GM12878 (cell line): Measurements from ENCODE around the gene UFSP2. TPM values are rescaled to one million over a fixed set of nuclear protein-coding genes. Genes with fewer than 3 reads are reported as not detected.
A peak's percentile ranks its signal among the peaks of the same experiment; 100 is the strongest.

ENCODE experiments used
- ATF2 ChIP-seq: IDR thresholded peaks from 2 replicates; pipeline ENCODE4 v1.6.1; 2012; ENCODE audit warnings: low read length, inconsistent platforms
- BHLHE40 ChIP-seq, 2 experiments: fragments of 450-650 bp in 1 of 2; IDR thresholded peaks; 2 replicates each; pipeline ENCODE4 v1.6.1; 2011 to 2017; ENCODE audit warnings: low read depth in 2 of 2, borderline replicate concordance in 1 of 2, improper control_type of control experiment in 1 of 2, low read length in 1 of 2, mild to moderate bottlenecking in 1 of 2
- DPF2 ChIP-seq: fragments of 450-650 bp; IDR thresholded peaks from 2 replicates; pipeline ENCODE4 v1.6.1; 2017; ENCODE audit warnings: mild to moderate bottlenecking
- E4F1 ChIP-seq: fragments of 450-650 bp; IDR thresholded peaks from 2 replicates; pipeline ENCODE4 v1.6.1; 2018; ENCODE audit warnings: borderline replicate concordance, mild to moderate bottlenecking; ENCODE audit not compliant: partially characterized antibody
- EED ChIP-seq: sonication (generic); IDR thresholded peaks from 2 replicates; pipeline ENCODE4 v1.6.1; 2016; ENCODE audit warnings: antibody characterized with exemption, low read depth
- ETV6 ChIP-seq, 2 experiments: fragments of 450-650 bp in 1 of 2; IDR thresholded peaks in 1 of 2; conservative IDR thresholded peaks in 1 of 2; 2 replicates each; pipeline ENCODE4 v1.6.1; 2014; ENCODE audit warnings: antibody characterized with exemption in 1 of 2, borderline replicate concordance in 1 of 2, low read depth in 1 of 2, mild to moderate bottlenecking in 1 of 2, moderate library complexity in 1 of 2
- HDAC2 ChIP-seq: fragments of 200-600 bp; sonication (generic); IDR thresholded peaks from 2 replicates; pipeline ENCODE4 v1.6.1; 2017
- HSF1 ChIP-seq: fragments of 150-350 bp; IDR thresholded peaks from 2 replicates; pipeline ENCODE4 v1.6.1; 2014; ENCODE audit warnings: mild to moderate bottlenecking, low read depth, low read length
- IKZF2 ChIP-seq, 2 experiments: fragments of 450-650 bp; IDR thresholded peaks; 2 replicates each; pipeline ENCODE4 v1.6.1; 2017; ENCODE audit warnings: mild to moderate bottlenecking in 2 of 2, moderate library complexity in 2 of 2
- MTA2 ChIP-seq: fragments of 450-650 bp; IDR thresholded peaks from 2 replicates; pipeline ENCODE4 v1.6.1; 2016; ENCODE audit warnings: low read depth, mild to moderate bottlenecking, moderate library complexity
- NFIC ChIP-seq: IDR thresholded peaks from 2 replicates; pipeline ENCODE4 v1.6.1; 2012; ENCODE audit warnings: low read depth, mild to moderate bottlenecking, inconsistent platforms, low read length, moderate library complexity
- NR2C2 ChIP-seq: IDR thresholded peaks from 2 replicates; pipeline ENCODE4 v1.6.1; 2011; ENCODE audit warnings: borderline replicate concordance, low read depth; ENCODE audit not compliant: control insufficient read depth, insufficient read length
- POLR2A ChIP-seq: IDR thresholded peaks from 2 replicates; pipeline ENCODE4 v1.6.1; 2011; ENCODE audit warnings: low read depth, mild to moderate bottlenecking, low read length
- RAD51 ChIP-seq: fragments of 450-650 bp; IDR thresholded peaks from 2 replicates; pipeline ENCODE4 v1.6.1; 2016; ENCODE audit warnings: moderate library complexity, mild to moderate bottlenecking, inconsistent platforms
- SMAD5 ChIP-seq: IDR thresholded peaks from 2 replicates; pipeline ENCODE4 v1.6.1; 2016; ENCODE audit warnings: antibody characterized with exemption, low read depth
- SMC3 ChIP-seq: IDR thresholded peaks from 2 replicates; pipeline ENCODE4 v1.6.1; 2011; ENCODE audit warnings: low read length, improper control_type of control experiment, borderline replicate concordance
- SREBF1 ChIP-seq: IDR thresholded peaks from 2 replicates; pipeline ENCODE4 v1.6.1; 2012; ENCODE audit warnings: mild to moderate bottlenecking, low read length
- STAT3 ChIP-seq: IDR thresholded peaks from 2 replicates; pipeline ENCODE4 v1.6.1; 2011; ENCODE audit warnings: low read depth, low read length, improper control_type of control experiment
- TARDBP ChIP-seq: IDR thresholded peaks from 2 replicates; pipeline ENCODE4 v1.6.1; 2016; ENCODE audit warnings: borderline replicate concordance
- TCF7 ChIP-seq: IDR thresholded peaks from 2 replicates; pipeline ENCODE4 v1.6.1; 2014; ENCODE audit warnings: antibody characterized with exemption, borderline replicate concordance
- YBX1 ChIP-seq: fragments of 450-650 bp; IDR thresholded peaks from 2 replicates; pipeline ENCODE4 v1.6.1; 2016; ENCODE audit warnings: antibody characterized with exemption
- ZBTB40 ChIP-seq: fragments of 450-650 bp; IDR thresholded peaks from 2 replicates; pipeline ENCODE4 v1.6.1; 2016; ENCODE audit warnings: mild to moderate bottlenecking, moderate library complexity, borderline replicate concordance
- polyA plus RNA-seq, 11 experiments: library from polyadenylated mRNA; depleted of rRNA in 4 of 11; unstranded in 6 of 11; stranded (reverse) in 5 of 11; fragments of >200 nt; fragmentation: Nextera tagmentation in 4 of 11; fragmentation: Illumina TruSeq in 1 of 11; extraction: Ambion mirVana in 4 of 11; extraction: Trizol in 1 of 11; gene quantifications; 1 replicate in 1 of 11; 2 replicates in 10 of 11; pipeline versions ENCODE4 v1.2.1 to v1.2.3, GENCODE V29; 2011 to 2016; ENCODE audit warnings: inconsistent platforms in 2 of 11, missing spikeins in 2 of 11, low read depth in 1 of 11
- total RNA-seq, 4 experiments: library from RNA; depleted of rRNA in 3 of 4; stranded (reverse); fragments of >200 nt in 3 of 4; fragmentation: Illumina TruSeq in 1 of 4; extraction: Trizol in 1 of 4; gene quantifications; 2 replicates each; pipeline versions ENCODE4 v1.2.1 to v1.2.3, GENCODE V29; 2013 to 2021

Gene UFSP2
- total and polyA plus RNA-seq, 10 of the 15 experiments (the other 5 are each of a cell fraction or from before 2014, with no cell fraction given): 25.4 to 53.1 (median 37.7) TPM

- TF ChIP-seq BHLHE40 (IDR thresholded peaks at IDR 0.05; ENCODE audit: borderline replicate concordance in 1 of 2, low read depth in 2 of 2, low read length in 1 of 2): peak; percentile 97 to 99
- no peak for TF ChIP-seq YBX1
- TF ChIP-seq NR2C2: no peak
- no peak for TF ChIP-seq SREBF1
- TF ChIP-seq ATF2: 0 out of 2 replicates have a peak, but pooled peaks have one; percentile 47
- TF ChIP-seq ZBTB40: peak; percentile 0; the same call in 1 of the 2 replicates
- peak; percentile 86 for TF ChIP-seq POLR2A
- no peak for TF ChIP-seq MTA2
- peak; percentile 90 to 92 for TF ChIP-seq IKZF2 (IDR thresholded peaks at IDR 0.05)
- TF ChIP-seq TCF7: no peak
- no peak for TF ChIP-seq SMC3
- peak; percentile 93; the same call in 1 of the 2 replicates for TF ChIP-seq DPF2
- peak; percentile 8 for TF ChIP-seq E4F1
- TF ChIP-seq STAT3: no peak
- TF ChIP-seq HDAC2: no peak
- no peak; the same call in 1 of the 2 replicates for TF ChIP-seq SMAD5
- TF ChIP-seq NFIC: no peak
- 0 out of 2 replicates have a peak, but pooled peaks have one; percentile 55 for TF ChIP-seq EED
- 0 out of 2 replicates have a peak, but pooled peaks have one; percentile 49 for TF ChIP-seq TARDBP
- TF ChIP-seq RAD51: no peak
- no peak for TF ChIP-seq HSF1
- no peak; a peak in 1 of 4 replicates for TF ChIP-seq ETV6 (conservative IDR thresholded peaks at IDR 0.05 in 1 of 2, IDR thresholded peaks at IDR 0.05 in 1 of 2; ENCODE audit: borderline replicate concordance in 1 of 2, low read depth in 1 of 2)
Observed at GRCh38 chr4:185395956-185396723, 29.6 kb downstream of the UFSP2 start (continued).
